A549 (cell line): ENCODE results near the gene ARHGEF4. TPM values are rescaled to one million over a fixed set of nuclear protein-coding genes. Genes with fewer than 3 reads are reported as not detected.
"Not testable (repeated sequence)": the region's sequence is repeated elsewhere in the genome, so short reads cannot be mapped to it uniquely, and the experiment has no call there.

ENCODE experiments used
- ATAC-seq, 2 experiments: fragments of 200-7000 bp in 1 of 2; fragments of >200 bp in 1 of 2; cut with Nextera tagmentation in 1 of 2; cut with Tn5 transposase in 1 of 2; 3 replicates each; pipeline versions ENCODE4 v1.8.0 to v1.9.1; 2018 to 2020; ENCODE audit warnings: mild to moderate bottlenecking in 1 of 2, moderate library complexity in 1 of 2
- CTCF ChIA-PET: fragments of 300-600 bp; sonication (Branson Sonifier 250); formaldehyde crosslinking; extraction: SDS; loops from one replicate; lab custom pipeline; 2021; ENCODE audit warnings: antibody characterized with exemption, inconsistent platforms; lab: Yijun Ruan, JAX
- POLR2A ChIA-PET: fragments of 350-600 bp; formaldehyde crosslinking; extraction: SDS; loops from one replicate; lab custom pipeline; 2021; ENCODE audit warnings: antibody characterized with exemption, inconsistent platforms; lab: Yijun Ruan, JAX
- DNase-seq, 2 experiments: peaks; one replicate each; pipeline versions ENCODE4 v3.0.0 to v3.0.0-alpha.2; 2011 to 2016; ENCODE audit warnings: low read depth in 1 of 2, low spot score in 1 of 2
- FAIRE-seq: peaks from 2 replicates; lab custom pipeline; 2011; peaks lifted over from hg19 to GRCh38; lab: Jason Lieb, UNC
- H3K27ac ChIP-seq, 2 experiments: fragments of >200 bp; sonication (Bioruptor Twin); formaldehyde crosslinking; 3 replicates each; pipeline ENCODE4 v1.5.1; 2016 to 2017
- H3K4me1 ChIP-seq: fragments of >200 bp; sonication (Bioruptor Twin); formaldehyde crosslinking; 3 replicates; pipeline ENCODE4 v1.6.1; 2016
- H3K4me2 ChIP-seq: fragments of >200 bp; sonication (Bioruptor Twin); formaldehyde crosslinking; 3 replicates; pipeline ENCODE4 v1.6.1; 2016
- H3K4me3 ChIP-seq: fragments of >200 bp; sonication (Bioruptor Twin); formaldehyde crosslinking; 3 replicates; pipeline ENCODE4 v1.5.1; 2016
- H3K9me3 ChIP-seq: fragments of >200 bp; sonication (Bioruptor Twin); formaldehyde crosslinking; 3 replicates; pipeline ENCODE4 v1.6.1; 2016
- CBX2 ChIP-seq: fragments of 200-600 bp; sonication (generic); IDR thresholded peaks from 2 replicates; pipeline ENCODE4 v1.6.1; 2016; ENCODE audit warnings: low read depth, mild to moderate bottlenecking, borderline replicate concordance
- CTCF ChIP-seq: fragments of >200 bp; sonication (Bioruptor Twin); formaldehyde crosslinking; IDR thresholded peaks from 3 replicates; pipeline ENCODE4 v1.5.1; 2016
- FOXS1 ChIP-seq: fragments of 250-450 bp; sonication (Bioruptor Pico); IDR thresholded peaks from 2 replicates; pipeline ENCODE4 v1.5.0; 2020; ENCODE audit warnings: mild to moderate bottlenecking, moderate library complexity
- HEYL ChIP-seq: fragments of 250-450 bp; sonication (Bioruptor Pico); IDR thresholded peaks from 2 replicates; pipeline ENCODE4 v1.8.0; 2021; ENCODE audit warnings: mild to moderate bottlenecking, moderate library complexity
- KDM5A ChIP-seq: fragments of 200-600 bp; sonication (generic); IDR thresholded peaks from 2 replicates; pipeline ENCODE4 v1.6.1; 2016; ENCODE audit warnings: antibody characterized with exemption, mild to moderate bottlenecking
- MAFK ChIP-seq: fragments of 450-650 bp; IDR thresholded peaks from 2 replicates; pipeline ENCODE4 v1.6.1; 2014; ENCODE audit not compliant: partially characterized antibody
- POLR2A ChIP-seq: IDR thresholded peaks from 2 replicates; pipeline ENCODE4 v1.6.1; 2012; ENCODE audit warnings: mild to moderate bottlenecking, low read length
- RNF2 ChIP-seq: fragments of 200-600 bp; sonication (generic); IDR thresholded peaks from 2 replicates; pipeline ENCODE4 v1.6.1; 2016; ENCODE audit warnings: low read depth, mild to moderate bottlenecking, antibody characterized with exemption, moderate library complexity, borderline replicate concordance
- ZFP36 ChIP-seq: fragments of 450-650 bp; IDR thresholded peaks from 2 replicates; pipeline ENCODE4 v1.6.1; 2014; ENCODE audit warnings: borderline replicate concordance; ENCODE audit not compliant: partially characterized antibody
- ZNF302 ChIP-seq: fragments of 250-450 bp; sonication (Bioruptor Pico); IDR thresholded peaks from 2 replicates; pipeline ENCODE4 v1.9.0; 2021; ENCODE audit warnings: inconsistent platforms, mild to moderate bottlenecking, moderate library complexity
- whole genome bisulfite sequencing: methylation state at CpG from one replicate; pipeline ENCODE4 v1.1.6; 2017; ENCODE audit errors: missing lambda C conversion rate; 5-methylcytosine and 5-hydroxymethylcytosine counted together
- polyA plus RNA-seq, 4 experiments: library from polyadenylated mRNA; depleted of rRNA in 3 of 4; stranded (reverse); fragments of >200 nt; fragmentation: RNase III in 1 of 4; extraction: RNeasy Plus Mini Kit Qiagen cat#74134 plus additional on column Dnase treatment in 1 of 4; gene quantifications; 2 replicates in 3 of 4; 3 replicates in 1 of 4; pipeline ENCODE4 v1.2.3, GENCODE V29; 2011 to 2017

The ARHGEF4 gene
- polyA plus RNA-seq, 2 of the 4 experiments (the other 2 are of a cell fraction), result 1.00 to 2.1 TPM

GRCh38 chr2:130987519-130988425 is 151.1 kb downstream of the ARHGEF4 start:
- 60% methylated on average over 15 of the region's 15 CpGs for WGBS

GRCh38 chr2:130991446-130991845 is 154.7 kb downstream of the ARHGEF4 start:
- H3K4me1 ChIP-seq, H3K27ac ChIP-seq, H3K4me2 ChIP-seq, H3K4me3 ChIP-seq, ATAC-seq, FAIRE-seq, POLR2A ChIA-PET, DNase-seq, H3K9me3 ChIP-seq: not testable (repeated sequence)
- CTCF ChIA-PET, result interaction anchor here (1.2 to 2.6 kb wide), 2 partner anchors 16 to 28 kb away, joined by 3 to 10 read pairs; no protein-coding TSS in a partner anchor
- WGBS, result 87% methylated on average over 3 of the region's 32 CpGs

More at GRCh38 chr2:130987519-130988425, 151.1 kb downstream of the ARHGEF4 start:
- Histone ChIP-seq H3K9me3 (no peaks in the 10 kb centered on the region), H3K4me2 (no peak overlapping the region), H3K4me3 (no peak overlapping the region), H3K4me1 (no peaks in the 10 kb centered on the region), H3K27ac (no peak overlapping the region)
- no peak for FAIRE-seq
- DNase-seq, result no peak
- no peak for TF ChIP-seq CTCF
- TF ChIP-seq MAFK, result peak; percentile 8
- POLR2A ChIA-PET, result no interaction called here
- CTCF ChIA-PET, result interaction anchor here (0.8 to 1.5 kb wide), 3 partner anchors 23 to 104 kb away, joined by 3 to 5 read pairs (median 3); no protein-coding TSS in a partner anchor
- no peak; a peak in 1 of 6 replicates for ATAC-seq

- H3K4me2 ChIP-seq, H3K4me3 ChIP-seq, FAIRE-seq, DNase-seq, POLR2A ChIA-PET, ATAC-seq, H3K27ac ChIP-seq, H3K4me1 ChIP-seq, H3K9me3 ChIP-seq: not testable (repeated sequence)
- WGBS, result 88% methylated on average over 9 of the region's 10 CpGs
- CTCF ChIA-PET, result interaction anchor here (1.2 kb wide), 1 partner anchor 17 kb away, joined by 3 read pairs; no protein-coding TSS in a partner anchor
Observed at GRCh38 chr2:130992003-130992402, 155.3 kb downstream of the ARHGEF4 start.

DNA sequence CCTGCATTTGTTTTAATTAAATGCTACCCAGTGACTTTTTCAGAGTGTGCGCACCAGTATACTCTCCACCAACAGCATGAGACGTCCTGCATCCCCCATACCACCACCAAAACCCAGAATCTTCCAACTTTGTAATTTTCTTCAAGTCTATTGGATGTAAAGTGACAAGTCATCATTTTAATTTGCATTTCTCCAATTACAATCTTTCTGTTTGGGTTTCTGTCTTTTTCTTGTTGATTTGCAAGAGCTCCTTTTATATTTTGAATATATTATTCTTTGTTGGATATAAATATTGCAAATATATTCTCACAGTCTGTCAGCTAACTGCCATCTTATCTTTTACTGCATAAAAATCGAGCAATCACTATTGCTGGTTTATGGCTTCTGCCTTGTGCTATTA is 160.0 kb downstream of the ARHGEF4 start:
- ATAC-seq, result no peak
- DNase-seq, result no peak
- H3K4me2 ChIP-seq, result no peak overlapping the region
- no peak overlapping the region for H3K4me3 ChIP-seq
- H3K9me3 ChIP-seq, result no peaks in the 10 kb centered on the region
- WGBS, result 44% methylated on average over 3 of the region's 3 CpGs
- TF ChIP-seq MAFK (peak; percentile 55), KDM5A (no peak), ZFP36 (no peak), CBX2 (no peak)
- no peak for FAIRE-seq
- no peak overlapping the region for H3K27ac ChIP-seq
- ChIA-PET POLR2A (no interaction called here), CTCF (interaction anchor here (1.2 kb wide), 1 partner anchor 123 kb away, joined by 3 read pairs; no protein-coding TSS in a partner anchor)
- no peaks in the 10 kb centered on the region for H3K4me1 ChIP-seq

DNA sequence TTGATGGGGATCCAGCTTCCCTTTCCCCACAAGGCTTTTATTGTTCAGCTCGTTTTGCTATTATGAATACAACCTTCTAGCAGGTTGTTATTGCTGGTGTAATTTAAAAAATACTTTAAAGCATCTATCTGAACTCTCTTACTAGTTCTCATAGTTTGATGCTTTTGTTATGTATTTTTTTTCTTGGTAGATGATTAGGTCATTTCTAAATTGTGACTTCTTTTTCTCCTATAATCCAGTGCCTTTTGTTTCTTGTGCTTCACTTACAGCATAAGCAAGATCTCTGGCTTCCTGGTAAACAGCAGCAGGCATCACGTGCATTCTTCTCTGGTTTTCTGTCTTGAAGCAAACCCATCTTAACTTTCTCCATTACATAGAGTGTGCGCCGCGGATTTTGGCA is 160.5 kb downstream of the ARHGEF4 start:
- TF ChIP-seq POLR2A (no peak), ZNF302 (CRISPR knock-in tag) (no peak), HEYL (CRISPR knock-in tag) (no peak), FOXS1 (CRISPR knock-in tag) (no peak), RNF2 (no peak)
- Histone ChIP-seq H3K27ac (no peak overlapping the region), H3K9me3 (no peaks in the 10 kb centered on the region), H3K4me1 (no peaks in the 10 kb centered on the region), H3K4me2 (no peak overlapping the region), H3K4me3 (no peak overlapping the region)
- ChIA-PET POLR2A (no interaction called here), CTCF (interaction anchor here (0.6 to 1.2 kb wide), 2 partner anchors 60 to 123 kb away, joined by 3 read pairs; no protein-coding TSS in a partner anchor)
- DNase-seq (no peak), ATAC-seq (no peak), FAIRE-seq (no peak)
- 59% methylated on average over 5 of the region's 5 CpGs for WGBS
